ENCODE data around the gene SSBP1. TPM values are rescaled to one million over a fixed set of nuclear protein-coding genes. Genes with fewer than 3 reads are reported as not detected.

The SSBP1 gene
- total and polyA plus RNA-seq, 2 experiments from 2014 or later: 283 to 1,006 TPM

GRCh38 chr7:141737118-141737835 lies 881 bp upstream of the SSBP1 start:
- Mint-ChIP-seq H3K4me3 (peak overlapping the region; percentile 99), H3K36me3 (ENCODE audit: low read depth) (peaks cover 31% of the 10 kb centered on the region), H3K27ac (peak overlapping the region; percentile 99), H3K4me1 (peaks cover 17% of the 10 kb centered on the region), H3K27me3 (ENCODE audit: insufficient read depth, low read depth, poor library complexity) (peaks cover 4% of the 10 kb centered on the region), H3K9me3 (no peaks in the 10 kb centered on the region)
- Histone ChIP-seq H3K4me2 (peak overlapping the region; percentile 58), H3F3A (replicated peaks; ENCODE audit: low read depth) (0 out of 2 replicates have a peak, but pooled peaks cover 3% of the 10 kb centered on the region), H2AFZ (peak overlapping the region; percentile 73), H3K4me1 (ENCODE audit: insufficient read depth) (peaks cover 8% of the 10 kb centered on the region), H3K4me3 (peak overlapping the region; percentile 63), H3K79me2 (replicated peaks; ENCODE audit: insufficient read depth) (peaks cover 38% of the 10 kb centered on the region), H3K36me3 (ENCODE audit: insufficient read depth) (peaks cover 27% of the 10 kb centered on the region), H4K20me1 (replicated peaks; ENCODE audit: insufficient read depth) (peaks cover 10% of the 10 kb centered on the region), H3K27ac (ENCODE audit: low read depth) (peak overlapping the region; percentile 90), H3K9me2 (ENCODE audit: insufficient read depth) (no peaks in the 10 kb centered on the region), H3K27me3 (ENCODE audit: insufficient read depth) (no peaks in the 10 kb centered on the region)
- ATAC-seq (peak; percentile 15; the same call in 2 of the 3 replicates), DNase-seq (ENCODE audit: low spot score) (no peak)
- TF ChIP-seq CTCF (conservative IDR thresholded peaks at IDR 0.05; ENCODE audit: low read depth in 2 of 2): no peak
- TF ChIP-seq EZH2phosphoT487 (IDR thresholded peaks at IDR 0.05; ENCODE audit: unreplicated experiment): no peak
- no peak for TF ChIP-seq NANOG (IDR thresholded peaks at IDR 0.05; ENCODE audit: borderline replicate concordance)
- no peak for TF ChIP-seq CREB1 (CRISPR knock-in tag; IDR thresholded peaks at IDR 0.05; ENCODE audit: low read depth)
- TF ChIP-seq STAT1 (IDR thresholded peaks at IDR 0.05; ENCODE audit: unreplicated experiment): no peak
- TF ChIP-seq ZNF331 (CRISPR knock-in tag; IDR thresholded peaks at IDR 0.05; ENCODE audit: low read depth): no peak
- TF ChIP-seq REST (IDR thresholded peaks at IDR 0.05; ENCODE audit: unreplicated experiment): no peak
- no peak for TF ChIP-seq JUNB (IDR thresholded peaks at IDR 0.05; ENCODE audit: unreplicated experiment)

- peaks cover 45% of the 10 kb centered on the region for H3K36me3 Mint-ChIP-seq (ENCODE audit: low read depth)
- H3K4me1 Mint-ChIP-seq: peaks cover 17% of the 10 kb centered on the region
- peak overlapping the region; percentile 99 for H3K4me3 Mint-ChIP-seq
- Histone ChIP-seq H3K27ac (ENCODE audit: low read depth) (peak overlapping the region; percentile 43), H4K20me1 (replicated peaks; ENCODE audit: insufficient read depth) (peaks cover 14% of the 10 kb centered on the region), H3K36me3 (ENCODE audit: insufficient read depth) (peaks cover 40% of the 10 kb centered on the region), H3K79me2 (replicated peaks; ENCODE audit: insufficient read depth) (peaks cover 38% of the 10 kb centered on the region), H3K4me1 (ENCODE audit: insufficient read depth) (peaks cover 8% of the 10 kb centered on the region), H3F3A (replicated peaks; ENCODE audit: low read depth) (0 out of 2 replicates have a peak, but pooled peaks cover 3% of the 10 kb centered on the region), H3K4me2 (peak overlapping the region; percentile 81), H3K27me3 (ENCODE audit: insufficient read depth) (no peaks in the 10 kb centered on the region), H3K9me2 (ENCODE audit: insufficient read depth) (no peaks in the 10 kb centered on the region), H3K4me3 (peak overlapping the region; percentile 63), H2AFZ (no peak overlapping the region; the same call in 1 of the 2 replicates)
- peak; percentile 82 for ATAC-seq
- H3K27me3 Mint-ChIP-seq (ENCODE audit: insufficient read depth, low read depth, poor library complexity): peaks cover 4% of the 10 kb centered on the region
- peak overlapping the region; percentile 99 for H3K27ac Mint-ChIP-seq
- no peak for DNase-seq (ENCODE audit: low spot score)
- no peaks in the 10 kb centered on the region for H3K9me3 Mint-ChIP-seq
- no peak for TF ChIP-seq CREB1 (CRISPR knock-in tag; IDR thresholded peaks at IDR 0.05; ENCODE audit: low read depth)
- TF ChIP-seq ETS1 (IDR thresholded peaks at IDR 0.05): no peak
- no peak for TF ChIP-seq EZH2 (IDR thresholded peaks at IDR 0.05; ENCODE audit: low read depth, unreplicated experiment)
- no peak for TF ChIP-seq CTCF (conservative IDR thresholded peaks at IDR 0.05; ENCODE audit: low read depth in 2 of 2)
- no peak for TF ChIP-seq REST (IDR thresholded peaks at IDR 0.05; ENCODE audit: unreplicated experiment)
Observed at GRCh38 chr7:141738592-141739013, 445 bp downstream of the SSBP1 start.
